HepG2 (cell line): Measurements from ENCODE around the gene OBI1. TPM values are rescaled to one million over a fixed set of nuclear protein-coding genes. Genes with fewer than 3 reads are reported as not detected.

ENCODE experiments used
- ATAC-seq: fragments of 200-7000 bp; cut with Tn5 transposase; 3 replicates; pipeline ENCODE4 v1.9.1; 2020; ENCODE audit warnings: mild to moderate bottlenecking, moderate library complexity
- BruUV-seq: library from RNA; stranded (reverse); fragments of 400-500 nt; replicated peaks from 2 replicates; lab custom pipeline; 2021; lab: Mats Ljungman, UMichigan
- CTCF ChIA-PET: fragments of 300-600 bp; formaldehyde crosslinking; extraction: SDS; loops from one replicate; lab custom pipeline; 2021; ENCODE audit warnings: low total read pairs, inconsistent platforms, low intra/inter-chr PET ratio; lab: Yijun Ruan, JAX
- POLR2A ChIA-PET: fragments of 350-600 bp; sonication (Branson Sonifier 250); formaldehyde crosslinking; loops from one replicate; lab custom pipeline; 2020; ENCODE audit warnings: antibody characterized with exemption, inconsistent platforms; lab: Yijun Ruan, JAX
- DNase-seq: peaks from one replicate; pipeline ENCODE4 v3.0.0-alpha.2; 2015; ENCODE audit warnings: low spot score
- FAIRE-seq: peaks from 3 replicates; lab custom pipeline; 2011; peaks lifted over from hg19 to GRCh38; lab: Jason Lieb, UNC
- H2AFZ ChIP-seq: one replicate; pipeline ENCODE4 v1.6.1; 2011; ENCODE audit warnings: low read length, inconsistent platforms
- H3K27ac ChIP-seq: fragments of 300-600 bp; 3 replicates; pipeline ENCODE4 v1.8.0; 2011; ENCODE audit warnings: mixed run types, mild to moderate bottlenecking, mixed read lengths, low read length, inconsistent platforms; ENCODE audit not compliant: insufficient read depth; ENCODE audit errors: extremely low read length
- H3K27me3 ChIP-seq, 2 experiments: fragments of 200-600 bp in 1 of 2; 2 replicates in 1 of 2; 3 replicates in 1 of 2; pipeline versions ENCODE4 v1.6.0 to v1.8.0; 2011; ENCODE audit warnings: low read length in 2 of 2, mild to moderate bottlenecking in 2 of 2, moderate library complexity in 2 of 2, inconsistent platforms in 1 of 2; ENCODE audit not compliant: insufficient read depth in 2 of 2, control insufficient read depth in 1 of 2
- H3K36me3 ChIP-seq, 2 experiments: fragments of 200-600 bp in 1 of 2; replicated peaks in 1 of 2; 2 replicates in 1 of 2; 3 replicates in 1 of 2; pipeline versions ENCODE4 v1.5.1 to v1.8.0; 2011; ENCODE audit warnings: low read length in 2 of 2, inconsistent platforms in 1 of 2; ENCODE audit not compliant: insufficient read depth in 2 of 2, control insufficient read depth in 1 of 2
- H3K4me1 ChIP-seq: 2 replicates; pipeline ENCODE4 v1.5.1; 2012; ENCODE audit warnings: low read length, inconsistent platforms; ENCODE audit not compliant: insufficient read depth
- H3K4me2 ChIP-seq: 2 replicates; pipeline ENCODE4 v1.6.0; 2011; ENCODE audit warnings: low read depth, low read length, inconsistent platforms
- H3K4me3 ChIP-seq, 3 experiments: fragments of 200-600 bp in 1 of 3; sonication (generic), shearing (Covaris generic) in 1 of 3; replicated peaks in 1 of 3; 2 replicates each; pipeline ENCODE4 v1.5.1; 2011 to 2016; ENCODE audit warnings: low read length in 3 of 3, inconsistent platforms in 2 of 3, low read depth in 2 of 3, mild to moderate bottlenecking in 2 of 3, control low read depth in 1 of 3, mixed read lengths in 1 of 3; ENCODE audit not compliant: insufficient read depth in 1 of 3
- H3K79me2 ChIP-seq: one replicate; pipeline ENCODE4 v1.6.1; 2011; ENCODE audit warnings: low read length, inconsistent platforms; ENCODE audit not compliant: insufficient read depth
- H3K9ac ChIP-seq: 2 replicates; pipeline ENCODE4 v1.6.0; 2011; ENCODE audit warnings: mild to moderate bottlenecking, low read depth, low read length, inconsistent platforms; ENCODE audit not compliant: insufficient read depth
- H3K9me3 ChIP-seq: 2 replicates; pipeline ENCODE4 v1.5.1; 2012; ENCODE audit warnings: mild to moderate bottlenecking, low read length
- H4K20me1 ChIP-seq: 2 replicates; pipeline ENCODE4 v1.6.0; 2011; ENCODE audit warnings: inconsistent platforms, mild to moderate bottlenecking, low read length, moderate library complexity; ENCODE audit not compliant: insufficient read depth
- CHCHD3 ChIP-seq: sonication (generic); formaldehyde crosslinking; IDR thresholded peaks from 2 replicates; pipeline ENCODE4 v1.8.0; 2022; ENCODE audit warnings: mild to moderate bottlenecking, missing genetic modification reagents, moderate library complexity
- GLI4 ChIP-seq: sonication (generic); formaldehyde crosslinking; IDR thresholded peaks from 2 replicates; pipeline ENCODE4 v1.5.1; 2020; ENCODE audit warnings: missing genetic modification reagents, mild to moderate bottlenecking, moderate library complexity, borderline replicate concordance
- HNRNPUL1 ChIP-seq: fragments of 200-400 bp; formaldehyde crosslinking; IDR thresholded peaks from 2 replicates; pipeline ENCODE4 v1.6.1; 2017; ENCODE audit warnings: low read depth, mild to moderate bottlenecking, low read length, moderate library complexity
- JARID2 ChIP-seq: sonication (generic); formaldehyde crosslinking; IDR thresholded peaks from 2 replicates; pipeline ENCODE4 v1.8.1; 2023; ENCODE audit warnings: missing genetic modification reagents, inconsistent platforms; ENCODE audit not compliant: insufficient replicate concordance
- JUNB ChIP-seq: sonication (generic); formaldehyde crosslinking; IDR thresholded peaks from 2 replicates; pipeline ENCODE4 v1.8.0; 2022; ENCODE audit warnings: missing genetic modification reagents, mild to moderate bottlenecking, borderline replicate concordance
- MEIS2 ChIP-seq: sonication (generic); formaldehyde crosslinking; IDR thresholded peaks from 2 replicates; pipeline ENCODE4 v1.9.0; 2021; ENCODE audit warnings: mild to moderate bottlenecking, missing genetic modification reagents
- SMAD1 ChIP-seq: sonication (generic); formaldehyde crosslinking; IDR thresholded peaks from 2 replicates; pipeline ENCODE4 v1.4.0; 2020; ENCODE audit warnings: missing genetic modification reagents, low read depth, mild to moderate bottlenecking, borderline replicate concordance
- SMAD3 ChIP-seq: sonication (generic); formaldehyde crosslinking; IDR thresholded peaks from 2 replicates; pipeline ENCODE4 v1.4.0; 2020; ENCODE audit warnings: missing genetic modification reagents
- SRSF9 ChIP-seq: fragments of 200-400 bp; formaldehyde crosslinking; IDR thresholded peaks from 2 replicates; pipeline ENCODE4 v1.6.1; 2018; ENCODE audit warnings: borderline replicate concordance, mild to moderate bottlenecking, low read depth, low read length; ENCODE audit not compliant: insufficient read depth, poor library complexity, severe bottlenecking
- ZNF10 ChIP-seq: sonication (generic); formaldehyde crosslinking; IDR thresholded peaks from 2 replicates; pipeline ENCODE4 v1.4.0; 2020; ENCODE audit warnings: mild to moderate bottlenecking, low read depth, missing genetic modification reagents, borderline replicate concordance
- ZNF709 ChIP-seq: sonication (generic); formaldehyde crosslinking; IDR thresholded peaks from 2 replicates; pipeline ENCODE4 v1.5.0; 2020; ENCODE audit warnings: mild to moderate bottlenecking, missing genetic modification reagents
- WGBS: methylation state at CpG from one replicate; pipeline ENCODE4 v1.1.6; 2017; ENCODE audit warnings: low lambda C conversion rate; 5-methylcytosine and 5-hydroxymethylcytosine counted together
- in situ Hi-C: cut with HindIII; loops from 2 replicates; pipeline ENCODE4 v1.10.0; 2017; ENCODE audit warnings: low pct_unique_long_range_greater_than_20kb; ENCODE audit not compliant: extremely low pct_ligation_motif_present
- intact Hi-C: fragments of 100-400 bp; cut with micrococcal nuclease; formaldehyde crosslinking; loops from one replicate; pipeline ENCODE4 v1.10.0; 2022; ENCODE audit not compliant: unreplicated experiment
- polyA plus RNA-seq, 8 experiments: library from polyadenylated mRNA; depleted of rRNA in 3 of 8; stranded (reverse) in 7 of 8; unstranded in 1 of 8; fragments of >200 nt; fragmentation: Illumina TruSeq in 4 of 8; extraction: Trizol in 4 of 8; gene quantifications; 2 replicates each; pipeline versions ENCODE4 v1.2.1 to v1.2.3, GENCODE V29; 2011 to 2016; ENCODE audit warnings: low read depth in 4 of 8, missing spikeins in 1 of 8, mixed read lengths in 1 of 8; ENCODE audit not compliant: insufficient read depth in 1 of 8
- total RNA-seq, 5 experiments: library from RNA; depleted of rRNA; stranded (reverse); fragments of >200 nt; fragmentation: Illumina TruSeq; extraction: Trizol; gene quantifications; 2 replicates each; pipeline ENCODE4 v1.2.3, GENCODE V29; 2016; ENCODE audit warnings: low read depth in 1 of 5
- TF ChIP-seq, protein P1 (sequence below): sonication (generic); formaldehyde crosslinking; IDR thresholded peaks from 2 replicates; pipeline ENCODE4 v1.9.0; 2022; ENCODE audit warnings: low read depth, missing genetic modification reagents
- TF ChIP-seq, protein P2 (sequence below): sonication (generic); formaldehyde crosslinking; IDR thresholded peaks from 2 replicates; pipeline ENCODE4 v1.5.0; 2020; ENCODE audit warnings: mild to moderate bottlenecking, missing genetic modification reagents, borderline replicate concordance
- TF ChIP-seq, protein P3 (sequence below): sonication (generic); formaldehyde crosslinking; IDR thresholded peaks from 2 replicates; pipeline ENCODE4 v1.4.0; 2020; ENCODE audit warnings: missing genetic modification reagents
- TF ChIP-seq, protein P4 (sequence below): sonication (generic); formaldehyde crosslinking; IDR thresholded peaks from 2 replicates; pipeline ENCODE4 v1.8.0; 2022; ENCODE audit warnings: mild to moderate bottlenecking, missing genetic modification reagents; ENCODE audit not compliant: insufficient replicate concordance

The OBI1 gene
- total and polyA plus RNA-seq, 2 of the 13 experiments (the other 11 are each of a cell fraction or from before 2014, with no cell fraction given): 7.8 to 23.5 TPM

DNA sequence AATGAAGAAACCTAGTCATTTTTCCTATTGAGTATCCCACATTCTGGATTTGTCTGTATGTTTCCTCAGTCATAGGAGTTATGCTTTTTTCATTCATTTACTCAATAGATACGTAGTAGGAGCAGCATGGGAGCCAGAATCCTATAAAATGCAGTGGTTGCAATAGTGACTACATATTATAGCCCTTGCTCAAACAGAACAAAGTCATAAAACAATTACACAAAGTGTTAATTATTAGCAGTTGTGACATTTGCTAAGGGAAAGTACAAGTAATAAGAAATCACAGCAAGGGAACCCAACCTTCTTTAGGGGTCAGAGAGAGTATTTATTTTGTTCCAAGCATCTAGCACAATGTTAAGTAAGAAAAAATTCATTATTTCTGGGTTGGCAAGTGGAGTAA lies 27.9 kb downstream of the OBI1 start (continued):
- TF ChIP-seq, protein P1, sequence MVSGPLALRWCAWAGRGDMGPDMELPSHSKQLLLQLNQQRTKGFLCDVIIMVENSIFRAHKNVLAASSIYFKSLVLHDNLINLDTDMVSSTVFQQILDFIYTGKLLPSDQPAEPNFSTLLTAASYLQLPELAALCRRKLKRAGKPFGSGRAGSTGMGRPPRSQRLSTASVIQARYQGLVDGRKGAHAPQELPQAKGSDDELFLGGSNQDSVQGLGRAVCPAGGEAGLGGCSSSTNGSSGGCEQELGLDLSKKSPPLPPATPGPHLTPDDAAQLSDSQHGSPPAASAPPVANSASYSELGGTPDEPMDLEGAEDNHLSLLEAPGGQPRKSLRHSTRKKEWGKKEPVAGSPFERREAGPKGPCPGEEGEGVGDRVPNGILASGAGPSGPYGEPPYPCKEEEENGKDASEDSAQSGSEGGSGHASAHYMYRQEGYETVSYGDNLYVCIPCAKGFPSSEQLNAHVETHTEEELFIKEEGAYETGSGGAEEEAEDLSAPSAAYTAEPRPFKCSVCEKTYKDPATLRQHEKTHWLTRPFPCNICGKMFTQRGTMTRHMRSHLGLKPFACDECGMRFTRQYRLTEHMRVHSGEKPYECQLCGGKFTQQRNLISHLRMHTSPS: no peak
- no peak for TF ChIP-seq ZNF10 (CRISPR knock-in tag)
- no peak for TF ChIP-seq SMAD1 (CRISPR knock-in tag)
- TF ChIP-seq JUNB (CRISPR knock-in tag): no peak
- TF ChIP-seq, protein P2, sequence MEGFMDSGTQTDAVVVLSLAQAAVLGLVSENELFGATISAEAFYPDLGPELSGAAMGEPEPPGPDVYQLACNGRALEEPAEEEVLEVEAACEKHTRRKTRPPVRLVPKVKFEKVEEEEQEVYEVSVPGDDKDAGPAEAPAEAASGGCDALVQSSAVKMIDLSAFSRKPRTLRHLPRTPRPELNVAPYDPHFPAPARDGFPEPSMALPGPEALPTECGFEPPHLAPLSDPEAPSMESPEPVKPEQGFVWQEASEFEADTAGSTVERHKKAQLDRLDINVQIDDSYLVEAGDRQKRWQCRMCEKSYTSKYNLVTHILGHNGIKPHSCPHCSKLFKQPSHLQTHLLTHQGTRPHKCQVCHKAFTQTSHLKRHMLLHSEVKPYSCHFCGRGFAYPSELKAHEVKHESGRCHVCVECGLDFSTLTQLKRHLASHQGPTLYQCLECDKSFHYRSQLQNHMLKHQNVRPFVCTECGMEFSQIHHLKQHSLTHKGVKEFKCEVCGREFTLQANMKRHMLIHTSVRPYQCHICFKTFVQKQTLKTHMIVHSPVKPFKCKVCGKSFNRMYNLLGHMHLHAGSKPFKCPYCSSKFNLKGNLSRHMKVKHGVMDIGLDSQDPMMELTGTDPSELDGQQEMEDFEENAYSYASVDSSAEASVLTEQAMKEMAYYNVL (CRISPR knock-in tag): no peak
- TF ChIP-seq, protein P3, sequence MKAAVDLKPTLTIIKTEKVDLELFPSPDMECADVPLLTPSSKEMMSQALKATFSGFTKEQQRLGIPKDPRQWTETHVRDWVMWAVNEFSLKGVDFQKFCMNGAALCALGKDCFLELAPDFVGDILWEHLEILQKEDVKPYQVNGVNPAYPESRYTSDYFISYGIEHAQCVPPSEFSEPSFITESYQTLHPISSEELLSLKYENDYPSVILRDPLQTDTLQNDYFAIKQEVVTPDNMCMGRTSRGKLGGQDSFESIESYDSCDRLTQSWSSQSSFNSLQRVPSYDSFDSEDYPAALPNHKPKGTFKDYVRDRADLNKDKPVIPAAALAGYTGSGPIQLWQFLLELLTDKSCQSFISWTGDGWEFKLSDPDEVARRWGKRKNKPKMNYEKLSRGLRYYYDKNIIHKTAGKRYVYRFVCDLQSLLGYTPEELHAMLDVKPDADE (CRISPR knock-in tag): no peak
- TF ChIP-seq, all 625 proteins: peak for 0

DNA sequence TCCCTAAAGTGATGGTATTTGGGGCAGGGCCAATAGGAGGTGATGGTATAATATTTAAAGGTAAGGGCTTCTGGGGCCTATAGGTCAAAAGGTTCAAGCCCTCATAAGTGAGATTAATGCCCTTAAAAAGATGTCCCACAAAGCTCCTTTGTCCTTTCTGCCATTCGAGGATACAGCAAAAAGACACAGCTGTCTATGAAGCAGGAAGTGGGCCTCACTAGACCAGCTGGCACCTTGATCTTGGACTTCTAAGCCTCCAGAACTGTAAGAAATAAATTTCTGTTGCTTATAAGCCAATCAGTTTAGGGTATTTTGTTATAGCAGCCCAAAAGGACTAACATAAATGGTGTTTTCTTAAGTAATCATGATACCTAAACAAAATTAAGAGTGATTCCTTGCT lies 28.4 kb downstream of the OBI1 start:
- FAIRE-seq (no peak), DNase-seq (no peak), ATAC-seq (no peak)
- in situ Hi-C loops: no loop called here
- H3K4me2 ChIP-seq: no peak overlapping the region
- peaks cover 5 to 48% of the 10 kb centered on the region in 2 experiments for H3K36me3 ChIP-seq
- intact Hi-C loops: no loop called here
- H3K4me3 ChIP-seq: no peak overlapping the region
- ChIA-PET CTCF (no interaction called here), POLR2A (no interaction called here)
- 100% methylated on average over 1 of the region's 1 CpG for WGBS
- no peaks in the 10 kb centered on the region for H4K20me1 ChIP-seq
- H3K9me3 ChIP-seq: no peaks in the 10 kb centered on the region
- no peak overlapping the region for H3K9ac ChIP-seq
- no peak overlapping the region for H3K27ac ChIP-seq
- no peaks in the 10 kb centered on the region for H3K79me2 ChIP-seq
- BruUV-seq: no TSS peak
- no peaks in the 10 kb centered on the region for H3K4me1 ChIP-seq
- H3K27me3 ChIP-seq: no peaks in the 10 kb centered on the region
- no peak overlapping the region for H2AFZ ChIP-seq
- no peak for TF ChIP-seq JARID2
- TF ChIP-seq SRSF9: no peak
- TF ChIP-seq SMAD3 (CRISPR knock-in tag): no peak
- no peak for TF ChIP-seq CHCHD3 (CRISPR knock-in tag)
- TF ChIP-seq, protein P4, sequence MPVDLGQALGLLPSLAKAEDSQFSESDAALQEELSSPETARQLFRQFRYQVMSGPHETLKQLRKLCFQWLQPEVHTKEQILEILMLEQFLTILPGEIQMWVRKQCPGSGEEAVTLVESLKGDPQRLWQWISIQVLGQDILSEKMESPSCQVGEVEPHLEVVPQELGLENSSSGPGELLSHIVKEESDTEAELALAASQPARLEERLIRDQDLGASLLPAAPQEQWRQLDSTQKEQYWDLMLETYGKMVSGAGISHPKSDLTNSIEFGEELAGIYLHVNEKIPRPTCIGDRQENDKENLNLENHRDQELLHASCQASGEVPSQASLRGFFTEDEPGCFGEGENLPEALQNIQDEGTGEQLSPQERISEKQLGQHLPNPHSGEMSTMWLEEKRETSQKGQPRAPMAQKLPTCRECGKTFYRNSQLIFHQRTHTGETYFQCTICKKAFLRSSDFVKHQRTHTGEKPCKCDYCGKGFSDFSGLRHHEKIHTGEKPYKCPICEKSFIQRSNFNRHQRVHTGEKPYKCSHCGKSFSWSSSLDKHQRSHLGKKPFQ (CRISPR knock-in tag): no peak
- TF ChIP-seq GLI4 (CRISPR knock-in tag): no peak
- no peak for TF ChIP-seq ZNF709
- no peak for TF ChIP-seq HNRNPUL1
- no peak for TF ChIP-seq MEIS2 (CRISPR knock-in tag)
